ENCODE results near the gene HHAT.
"Not testable (repeated sequence)": the region's sequence is repeated elsewhere in the genome, so short reads cannot be mapped to it uniquely, and the experiment has no call there.

The HHAT gene

DNA sequence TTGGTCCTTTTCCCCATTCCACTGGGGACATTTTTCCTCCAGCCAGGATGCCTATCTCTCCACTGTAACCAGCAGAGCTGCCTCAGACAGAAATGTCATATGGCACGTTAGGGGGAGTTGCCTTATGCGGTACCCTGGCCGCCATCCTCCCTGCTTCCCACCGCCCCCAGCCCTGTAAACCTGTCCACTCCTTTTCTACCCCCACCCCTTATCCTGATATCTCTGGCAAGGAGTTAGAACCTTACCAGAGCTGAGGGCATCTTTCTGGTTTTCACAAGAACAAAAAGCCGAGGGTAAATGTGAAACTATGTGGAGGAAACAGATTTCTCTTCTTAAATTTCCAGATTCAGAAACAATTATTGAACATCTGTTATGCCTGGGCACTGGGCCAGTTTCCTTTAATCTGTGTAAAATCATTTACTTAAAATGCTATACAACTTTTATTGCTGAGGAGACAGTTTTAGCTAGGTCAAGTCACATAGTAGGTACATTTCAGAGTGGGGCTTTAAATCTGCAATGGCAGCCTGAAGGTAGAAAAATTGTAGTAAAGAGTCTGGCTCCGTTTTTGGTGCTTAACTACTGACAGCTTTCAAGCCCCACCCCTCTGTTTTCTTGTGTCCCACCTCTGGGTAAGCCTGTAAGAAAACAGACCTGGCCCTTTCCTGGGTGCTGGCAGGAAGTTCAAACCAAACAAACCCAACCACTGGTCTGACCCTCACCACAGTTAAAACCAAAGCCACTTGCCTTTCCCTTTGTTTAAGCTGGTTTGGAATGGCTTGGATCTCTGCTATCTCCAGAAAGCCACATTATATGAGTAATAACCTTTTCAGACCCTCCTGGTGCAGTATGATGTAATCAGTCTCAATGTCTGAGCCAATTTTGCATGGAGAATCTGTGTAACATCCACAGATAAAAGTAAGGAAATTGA, 319.0 kb downstream of the HHAT start:
- DNase-seq (ENCODE audit: low read depth) = no peak

DNA sequence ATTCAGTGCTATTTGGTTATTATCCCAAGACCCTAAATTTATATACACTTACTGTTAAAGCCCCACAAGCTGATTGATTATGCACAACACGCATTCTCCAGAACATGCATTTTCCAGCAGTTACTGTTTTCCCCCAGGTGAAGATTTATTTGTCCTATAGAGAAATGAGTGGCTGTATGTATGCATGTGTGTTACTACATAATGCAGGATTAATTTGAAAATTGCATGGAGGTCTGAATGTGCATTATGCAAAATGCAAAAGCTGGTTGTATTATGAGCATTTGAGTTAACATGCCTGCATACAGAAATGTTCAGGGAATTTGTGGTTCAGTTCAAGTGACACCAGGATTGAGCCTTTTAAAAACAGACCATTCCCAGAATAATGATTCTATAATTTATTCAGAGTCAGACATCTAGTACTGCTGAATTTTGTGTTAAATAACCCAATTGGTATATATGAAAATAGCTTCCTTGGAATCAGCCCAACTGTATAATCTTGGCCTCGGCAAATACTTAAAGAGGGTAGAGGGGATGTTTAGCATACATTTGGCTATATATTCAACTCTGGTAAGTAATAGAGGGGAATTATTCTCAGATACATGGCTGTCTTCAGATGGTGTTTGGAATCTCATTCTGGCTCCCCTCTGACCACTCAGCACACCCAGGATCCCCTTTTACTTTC, 320.0 kb downstream of the HHAT start:
- DNase-seq (ENCODE audit: low read depth) = no peak

DNA sequence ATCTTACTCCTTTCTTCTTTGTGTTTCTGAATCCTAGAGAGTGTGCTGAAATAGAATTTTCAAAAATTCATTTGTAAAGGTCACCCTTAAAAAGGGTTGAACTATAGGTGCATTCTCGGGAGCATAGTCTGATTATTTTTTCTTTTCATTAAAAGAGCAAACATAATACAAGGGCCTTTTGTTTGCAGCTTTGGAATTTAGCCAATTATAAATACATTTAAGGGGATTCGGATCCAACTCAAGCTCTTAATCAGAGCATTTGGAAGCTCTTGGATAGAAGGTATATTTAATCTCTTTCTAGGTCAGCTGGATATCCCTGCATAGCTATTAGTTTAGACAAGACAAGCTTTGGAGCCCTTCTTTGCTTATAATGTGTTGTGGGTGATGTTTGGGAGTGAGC, 321.7 kb downstream of the HHAT start:
- no peak for DNase-seq (ENCODE audit: low read depth)

DNA sequence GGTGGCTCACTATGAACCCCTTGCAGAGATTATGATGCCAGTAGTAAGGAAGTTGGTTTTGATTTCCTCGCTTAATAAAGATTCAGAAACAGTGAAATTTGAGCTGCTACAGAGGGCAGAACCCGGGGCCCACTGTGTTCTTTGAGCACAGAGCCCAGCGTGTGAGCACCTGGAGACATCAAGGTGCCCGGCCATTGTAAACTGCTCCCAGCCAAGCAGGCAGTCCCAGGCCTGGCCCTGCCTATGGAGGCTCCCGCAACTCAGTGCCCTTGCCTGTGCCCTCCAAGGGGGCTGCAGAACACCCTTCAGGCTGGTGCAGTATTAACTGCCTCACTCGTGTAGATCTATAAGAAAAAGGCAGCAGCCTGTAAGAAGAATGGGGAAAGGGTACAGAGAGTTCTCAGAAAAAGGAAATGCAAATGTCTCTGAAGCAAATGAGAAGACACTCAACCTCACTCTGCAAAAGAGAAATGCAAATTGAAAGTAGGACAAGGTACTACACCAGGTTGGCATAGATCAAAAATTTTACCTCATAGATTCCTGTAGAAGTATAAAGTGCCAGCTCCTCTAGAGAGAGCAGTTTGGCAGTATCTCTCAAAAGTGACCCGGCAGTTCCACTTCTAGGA, 323.7 kb downstream of the HHAT start:
- no peak for DNase-seq (ENCODE audit: low read depth)

DNA sequence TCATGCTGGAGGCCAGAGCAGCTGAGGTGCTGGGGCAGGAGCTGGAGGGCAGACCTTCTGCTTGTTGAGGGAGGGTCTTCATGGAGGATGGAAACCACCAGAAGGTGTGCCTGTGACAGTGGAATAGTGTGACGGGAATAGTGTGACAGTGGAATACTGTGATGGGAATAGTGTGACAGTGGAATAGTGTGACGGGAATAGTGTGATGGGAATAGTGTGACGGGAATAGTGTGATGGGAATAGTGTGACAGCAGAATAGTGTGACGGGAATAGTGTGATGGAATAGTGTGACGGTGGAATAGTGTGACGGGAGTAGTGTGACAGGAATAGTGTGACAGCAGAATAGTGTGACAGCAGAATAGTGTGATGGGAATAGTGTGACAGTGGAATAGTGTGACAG, 325.1 kb downstream of the HHAT start:
- DNase-seq (ENCODE audit: low read depth) = no peak

DNA sequence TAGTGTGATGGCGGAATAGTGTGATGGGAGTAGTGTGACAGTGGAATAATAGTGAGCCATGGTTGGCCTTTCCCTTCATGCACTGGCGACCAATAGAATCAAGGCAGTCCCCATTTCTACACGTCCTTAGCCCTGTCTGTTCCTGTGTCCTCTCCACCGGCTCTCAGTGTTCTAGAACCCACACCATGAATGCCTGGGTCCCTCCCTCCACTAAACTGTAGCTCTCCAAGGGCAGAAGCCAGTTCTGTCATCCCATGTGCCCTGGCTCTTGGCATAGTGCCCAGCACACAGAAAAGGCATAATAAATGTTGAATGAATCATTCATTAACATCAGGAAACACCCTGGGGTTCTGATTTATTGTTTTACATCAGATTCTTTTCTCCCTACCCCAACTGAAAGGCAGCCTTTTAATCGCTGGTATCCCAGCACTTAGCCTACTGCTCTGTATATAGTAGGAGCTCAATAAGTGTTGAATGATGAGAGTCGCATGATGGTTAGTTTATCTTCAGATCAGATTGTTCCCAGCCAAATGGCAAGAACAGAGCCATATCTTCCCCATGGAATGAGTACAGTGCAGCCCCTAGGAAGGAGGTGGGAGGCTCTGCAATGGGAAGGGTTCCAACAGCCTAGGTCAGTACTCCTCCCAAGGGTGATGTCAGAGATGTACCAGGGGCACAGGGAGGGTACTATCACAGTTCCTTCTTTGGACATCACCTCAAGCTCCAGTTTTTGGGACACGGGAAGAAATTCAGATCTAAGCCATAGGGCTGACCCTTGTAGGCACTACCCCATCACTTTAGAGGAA, 325.7 kb downstream of the HHAT start:
- DNase-seq (ENCODE audit: low read depth) = no peak

DNA sequence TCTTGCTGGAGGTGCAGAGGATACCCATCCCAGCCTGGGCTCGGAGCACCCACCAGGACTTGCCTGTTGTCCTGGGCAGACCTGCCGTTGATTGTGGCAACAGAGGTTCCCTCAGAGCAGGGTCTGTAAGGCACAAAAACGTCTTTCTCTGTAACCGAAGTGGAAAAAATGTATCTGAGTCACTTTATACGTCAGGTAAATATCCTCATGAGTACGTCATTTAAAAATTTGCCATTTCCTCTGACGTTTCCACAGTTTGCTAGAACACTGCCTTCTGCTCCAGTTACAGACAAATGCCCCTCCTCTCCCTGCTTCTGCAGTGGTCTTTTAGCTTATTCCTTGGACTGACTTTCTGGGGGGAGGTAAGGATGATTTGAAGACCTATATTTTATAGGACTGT, 326.8 kb downstream of the HHAT start:
- no peak for DNase-seq (ENCODE audit: low read depth)

DNA sequence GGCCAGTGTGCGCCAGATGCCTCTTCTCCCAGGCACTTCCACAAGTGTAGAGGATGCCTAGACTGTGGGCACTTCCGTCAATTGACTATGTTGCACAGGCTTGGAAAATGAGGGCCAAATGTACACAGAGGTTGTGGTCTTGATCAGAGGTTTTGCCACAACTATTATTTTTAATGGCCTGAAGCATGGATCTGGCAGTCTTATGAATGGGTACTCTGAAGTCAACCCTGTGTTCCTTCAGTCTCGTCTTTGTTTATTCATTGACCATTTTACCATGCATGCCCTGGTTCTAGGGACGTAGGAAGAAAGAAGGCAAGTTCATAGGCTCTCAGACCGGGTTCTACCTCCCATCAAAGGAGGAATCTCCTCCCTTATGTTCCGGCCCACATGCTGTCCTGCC, 329.1 kb downstream of the HHAT start:
- no peak for DNase-seq (ENCODE audit: low read depth)

DNA sequence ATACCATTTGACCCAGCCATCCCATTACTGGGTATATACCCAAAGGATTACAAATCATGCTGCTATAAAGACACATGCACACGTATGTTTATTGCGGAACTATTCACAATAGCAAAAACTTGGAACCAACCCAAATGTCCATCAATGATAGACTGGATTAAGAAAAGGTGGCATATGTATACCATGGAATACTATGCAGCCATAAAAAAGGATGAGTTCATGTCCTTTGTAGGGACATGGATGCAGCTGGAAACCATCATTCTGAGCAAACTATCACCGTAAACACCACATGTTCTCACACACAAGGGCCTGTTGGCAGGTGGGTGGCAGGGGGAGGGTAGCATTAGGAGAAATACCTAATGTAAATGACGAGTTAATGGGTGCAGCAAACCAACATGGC, 332.8 kb downstream of the HHAT start:
- DNase-seq (ENCODE audit: low read depth) = not testable (repeated sequence)

DNA sequence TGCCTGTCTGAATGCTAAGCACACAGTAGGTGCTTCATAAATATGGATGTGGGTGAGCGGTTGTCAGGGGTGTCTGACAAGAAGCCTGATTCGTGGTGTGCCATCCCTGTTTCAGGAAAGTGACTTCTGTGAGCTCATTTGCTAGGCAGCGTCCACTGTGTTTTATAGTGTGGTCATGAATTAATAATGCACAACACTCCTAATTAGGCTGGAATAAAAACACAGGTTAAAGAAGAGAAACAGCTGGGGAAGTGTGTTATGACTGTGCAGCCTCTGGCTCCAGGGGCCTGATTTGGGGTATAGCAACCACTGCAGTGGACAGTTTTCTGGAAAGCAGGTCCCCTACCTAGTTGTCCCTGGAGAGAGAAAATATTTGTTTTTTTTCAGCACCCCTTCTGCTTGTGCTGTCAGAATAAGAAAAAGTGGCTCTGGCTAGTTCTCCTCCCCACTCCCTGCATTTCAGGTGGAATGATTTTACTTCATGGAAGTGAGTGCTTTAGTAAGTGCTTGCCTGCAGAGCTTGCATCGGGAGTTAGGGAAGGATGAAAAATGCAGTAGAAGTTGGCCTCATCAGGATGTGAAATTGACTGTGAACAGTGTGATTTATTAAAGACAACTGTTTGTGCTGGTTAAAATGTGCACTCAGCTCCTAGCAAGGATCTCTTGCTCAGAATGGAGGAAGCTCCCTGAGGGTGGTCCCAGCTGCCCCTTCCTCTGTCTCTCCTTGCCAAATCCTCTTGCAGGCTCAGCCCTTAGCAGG, 333.8 kb downstream of the HHAT start:
- DNase-seq (ENCODE audit: low read depth) = no peak

DNA sequence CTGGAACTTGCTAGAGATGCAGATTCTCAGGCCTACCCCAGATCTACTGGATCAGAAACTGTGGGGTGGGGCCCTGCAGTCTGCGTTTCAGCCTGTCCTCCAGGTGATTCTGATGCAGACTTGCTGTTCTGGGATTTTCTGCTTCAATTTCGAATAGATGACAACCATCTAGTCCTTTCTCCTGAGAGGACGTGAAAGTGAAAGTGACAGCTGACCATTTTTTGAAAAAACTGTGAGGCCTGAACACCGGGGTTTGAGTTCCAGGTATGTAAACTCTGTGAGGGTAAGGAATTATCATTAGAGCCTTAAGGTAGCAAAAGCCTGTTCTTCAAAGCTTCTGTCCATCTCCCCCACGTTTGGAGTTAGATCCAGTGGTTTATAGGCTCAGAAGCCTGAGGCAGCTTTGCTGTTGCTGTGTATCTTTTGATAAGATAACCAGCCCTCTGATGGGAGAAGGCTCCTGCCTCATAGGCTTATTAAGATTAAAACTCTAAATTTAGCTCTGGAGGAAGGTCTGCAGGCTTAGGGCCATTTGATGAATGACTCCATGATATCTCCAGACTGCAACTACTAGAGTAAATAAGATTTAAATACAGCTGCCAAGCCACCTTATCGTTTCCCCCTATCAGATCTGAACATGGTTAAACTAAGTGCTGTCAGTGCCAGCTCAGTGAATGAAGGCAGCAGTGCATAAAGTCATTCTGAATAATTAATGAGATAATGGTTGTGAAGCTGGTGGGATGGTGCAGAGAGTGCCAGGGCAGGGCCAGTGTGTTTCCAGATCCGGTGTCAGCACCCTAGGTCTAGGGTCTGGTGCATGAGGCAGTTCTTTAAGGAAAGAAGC, 335.2 kb downstream of the HHAT start:
- DNase-seq (ENCODE audit: low read depth) = no peak

DNA sequence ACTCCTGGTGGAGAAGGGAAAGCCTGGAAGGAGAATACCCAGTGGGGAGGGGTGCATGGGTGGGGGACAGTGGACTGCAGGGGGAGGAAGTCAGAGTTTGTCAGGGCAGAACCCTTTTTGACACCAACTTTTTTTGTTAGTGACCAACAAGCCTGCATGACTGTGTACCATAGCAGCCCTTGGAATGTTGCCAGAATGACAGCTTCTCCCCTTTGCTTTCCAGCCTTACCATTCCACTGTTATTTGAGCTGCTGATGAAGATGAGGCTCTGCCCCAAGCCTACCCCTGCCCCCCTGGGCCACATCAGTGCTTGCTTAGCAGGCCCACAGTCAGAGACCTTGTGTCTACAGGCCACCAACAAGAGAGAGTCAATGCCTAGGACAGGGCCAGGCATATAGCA, 341.2 kb downstream of the HHAT start:
- no peak for DNase-seq (ENCODE audit: low read depth)

DNA sequence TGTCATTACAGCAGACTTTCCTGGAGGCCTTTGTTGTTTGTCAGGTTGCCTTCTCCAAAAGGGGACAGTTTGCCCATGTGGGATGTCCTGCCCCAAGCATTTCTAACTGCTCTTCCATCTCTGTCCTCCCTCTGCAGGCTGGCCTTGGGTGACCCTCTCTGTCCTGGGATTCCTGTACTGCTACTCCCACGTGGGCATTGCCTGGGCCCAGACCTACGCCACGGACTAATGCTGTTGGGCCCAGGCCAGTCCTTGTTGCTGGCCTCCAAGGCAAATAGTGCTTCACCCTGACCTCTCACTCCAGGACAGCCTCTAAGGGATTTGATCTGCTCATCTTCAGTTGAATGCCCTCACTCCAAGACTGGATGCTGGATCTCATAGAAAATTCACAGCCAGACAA, 345.4 kb downstream of the HHAT start:
- no peak for DNase-seq (ENCODE audit: low read depth)

DNA sequence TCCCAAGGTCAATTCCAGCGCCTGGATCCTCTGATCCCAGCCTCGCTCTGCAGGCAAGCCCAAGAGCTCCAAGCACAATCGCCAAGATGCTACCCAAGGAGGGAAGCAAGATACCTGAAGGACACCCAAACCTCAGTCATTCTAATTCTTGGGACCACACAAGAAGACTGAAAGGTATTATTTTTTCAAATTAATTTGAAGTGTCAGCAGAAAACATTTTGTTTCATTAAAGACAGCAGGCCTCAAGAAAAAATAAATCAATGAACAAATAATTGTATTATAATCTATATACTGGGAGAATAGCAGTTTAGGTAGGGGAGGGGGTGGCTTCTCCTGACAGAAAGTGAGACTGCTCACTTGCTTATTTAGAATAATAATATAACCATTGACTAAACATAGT, 347.8 kb downstream of the HHAT start:
- no peak for DNase-seq (ENCODE audit: low read depth)

DNA sequence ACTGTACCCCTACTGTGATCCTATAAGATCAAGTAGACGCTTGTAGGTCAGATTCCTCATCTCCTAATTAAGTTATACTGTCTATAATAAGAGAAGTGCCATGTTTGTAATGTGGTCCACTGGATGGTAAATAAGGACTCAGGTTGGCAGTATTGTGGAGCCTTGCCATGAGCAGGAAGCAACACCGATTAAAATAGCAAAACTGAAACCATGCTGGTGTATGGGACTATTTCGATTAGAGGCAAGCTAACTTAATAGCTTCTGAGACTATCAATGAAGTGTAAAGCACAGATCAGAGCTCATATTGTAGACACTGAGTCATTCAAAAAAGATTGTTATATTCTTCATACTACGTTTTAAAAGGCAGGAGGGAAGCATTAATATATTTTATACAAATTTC, 348.8 kb downstream of the HHAT start:
- no peak for DNase-seq (ENCODE audit: low read depth)

DNA sequence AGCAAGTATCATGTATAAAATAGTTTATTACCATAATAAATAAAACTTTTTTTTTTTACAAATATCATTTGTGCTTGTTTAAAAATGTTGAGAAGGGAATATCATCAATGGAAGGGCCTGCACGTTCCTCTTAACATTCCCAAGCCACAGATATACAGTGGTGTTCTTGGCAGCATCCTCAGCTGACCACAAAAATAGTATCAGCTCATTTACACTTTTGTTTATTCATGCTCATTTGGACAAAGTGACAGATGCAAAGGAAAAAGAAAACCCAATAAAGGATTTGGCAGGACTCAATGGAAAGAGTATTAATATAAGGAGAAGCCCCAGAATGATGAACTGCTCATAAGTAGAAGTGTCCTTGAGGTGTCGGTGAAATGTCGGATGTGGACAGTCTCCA, 349.6 kb downstream of the HHAT start:
- no peak for DNase-seq (ENCODE audit: low read depth)

DNA sequence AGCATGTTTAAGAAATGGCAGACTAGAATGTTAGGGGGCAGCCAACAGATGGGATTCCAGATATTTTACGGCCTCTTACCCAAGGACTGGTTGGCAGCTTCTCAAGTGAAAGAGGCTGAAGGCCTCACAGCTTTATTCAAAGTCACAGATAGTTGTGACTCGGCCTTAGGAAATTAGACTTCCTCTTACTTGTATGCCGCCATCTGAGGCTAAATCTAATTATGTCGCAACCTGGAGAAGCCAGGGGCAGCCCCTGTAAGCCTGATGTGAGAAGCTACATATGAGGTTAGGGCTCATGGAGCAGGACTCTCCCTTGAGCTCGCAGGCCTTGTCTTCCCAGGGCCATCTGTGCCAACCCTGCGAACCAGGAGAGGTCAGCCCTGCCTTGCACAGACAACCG, 352.5 kb downstream of the HHAT start:
- no peak for DNase-seq (ENCODE audit: low read depth)

DNA sequence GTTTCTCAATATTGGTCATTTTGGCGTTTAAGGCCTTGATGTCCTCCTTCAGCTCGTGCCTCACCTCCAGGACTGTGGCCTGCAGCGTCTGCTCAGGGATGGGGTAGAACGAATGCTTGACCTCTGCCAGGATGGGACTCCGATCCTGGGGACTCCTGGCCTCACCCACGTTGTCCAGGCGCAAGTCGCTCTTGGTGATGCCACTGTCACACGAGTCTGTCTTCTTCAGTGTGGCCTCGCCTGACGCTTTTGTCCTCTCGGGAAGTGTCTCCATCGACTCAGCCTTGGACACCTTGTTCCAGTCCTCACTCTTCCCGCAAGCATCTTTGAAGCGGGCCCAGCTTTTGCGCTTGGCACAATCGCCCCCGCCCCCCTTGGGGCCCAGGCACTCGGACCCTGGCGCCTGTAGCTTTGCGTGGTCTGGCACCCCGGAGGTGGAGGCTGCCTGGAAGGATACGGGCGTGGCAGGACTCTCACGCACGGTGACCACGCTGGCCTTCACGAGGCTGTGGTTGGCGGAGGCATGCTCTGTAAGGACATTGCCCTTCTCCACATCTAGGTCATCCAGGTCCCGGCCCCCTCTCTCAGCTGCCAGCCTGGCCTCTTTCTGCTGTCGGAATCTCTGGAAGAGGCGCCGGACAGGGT, 354.8 kb downstream of the HHAT start:
- DNase-seq (ENCODE audit: low read depth) = no peak

DNA sequence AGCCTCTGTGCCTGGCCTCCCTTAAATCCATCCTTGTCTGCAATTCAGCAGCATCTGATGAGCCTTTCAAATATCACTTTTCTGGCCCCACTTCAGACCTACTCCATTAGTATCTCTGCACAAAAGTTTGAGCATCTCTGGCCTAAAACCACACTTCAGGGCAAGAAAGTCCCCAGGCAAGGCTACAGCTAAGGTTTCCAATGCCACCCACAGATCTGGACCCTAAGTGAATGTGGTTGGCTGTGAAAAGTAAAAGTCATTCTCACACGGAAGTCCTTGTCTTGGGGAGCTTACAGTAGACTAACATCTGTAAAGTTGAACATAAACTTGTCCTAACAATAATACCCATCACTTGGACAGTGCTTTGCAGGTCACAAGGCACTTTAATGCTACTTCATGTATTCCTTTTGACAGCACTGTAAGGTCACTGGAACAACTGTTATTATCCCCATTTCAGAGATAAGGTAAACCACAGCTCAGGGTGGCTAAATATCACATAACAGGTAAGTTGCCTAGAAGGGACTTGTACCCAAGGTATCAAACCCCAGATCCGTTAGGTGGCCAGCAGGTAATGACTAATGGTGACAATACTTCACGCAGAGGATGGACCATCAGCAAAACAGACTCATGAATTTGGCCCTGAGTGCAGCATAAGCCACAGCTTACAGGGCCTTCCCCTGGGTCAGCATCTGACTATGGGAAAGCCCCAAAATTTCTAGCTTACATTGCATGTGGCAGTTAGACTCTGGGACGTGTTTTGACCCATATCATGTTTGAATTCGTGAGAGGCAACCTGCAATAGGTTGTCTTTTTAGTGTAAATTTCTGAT, 356.0 kb downstream of the HHAT start:
- no peak for DNase-seq (ENCODE audit: low read depth)
